ENCODE measurements around the gene BBS2.
A peak's percentile ranks its signal among the peaks of the same experiment; 100 is the strongest.

DNA sequence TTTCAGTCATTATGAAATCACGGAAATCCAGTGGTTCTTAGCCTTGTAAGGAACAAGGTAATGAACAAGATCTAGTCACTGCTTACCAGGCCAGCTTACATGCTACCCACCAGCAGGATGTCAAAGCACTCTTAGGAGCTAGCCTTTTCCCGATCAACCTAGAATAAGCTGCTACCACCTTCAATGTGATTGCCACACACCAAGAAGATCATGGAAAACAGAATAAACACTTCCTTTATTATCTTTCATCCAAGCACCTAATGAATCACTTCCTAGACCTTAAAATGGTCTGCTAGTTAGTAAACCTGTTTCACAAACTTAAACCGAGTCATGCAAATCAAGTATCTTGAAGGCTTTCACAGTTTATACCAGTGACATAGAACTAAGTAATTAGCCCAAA is 5.0 kb downstream of the BBS2 start:
- TF ChIP-seq, protein P1, sequence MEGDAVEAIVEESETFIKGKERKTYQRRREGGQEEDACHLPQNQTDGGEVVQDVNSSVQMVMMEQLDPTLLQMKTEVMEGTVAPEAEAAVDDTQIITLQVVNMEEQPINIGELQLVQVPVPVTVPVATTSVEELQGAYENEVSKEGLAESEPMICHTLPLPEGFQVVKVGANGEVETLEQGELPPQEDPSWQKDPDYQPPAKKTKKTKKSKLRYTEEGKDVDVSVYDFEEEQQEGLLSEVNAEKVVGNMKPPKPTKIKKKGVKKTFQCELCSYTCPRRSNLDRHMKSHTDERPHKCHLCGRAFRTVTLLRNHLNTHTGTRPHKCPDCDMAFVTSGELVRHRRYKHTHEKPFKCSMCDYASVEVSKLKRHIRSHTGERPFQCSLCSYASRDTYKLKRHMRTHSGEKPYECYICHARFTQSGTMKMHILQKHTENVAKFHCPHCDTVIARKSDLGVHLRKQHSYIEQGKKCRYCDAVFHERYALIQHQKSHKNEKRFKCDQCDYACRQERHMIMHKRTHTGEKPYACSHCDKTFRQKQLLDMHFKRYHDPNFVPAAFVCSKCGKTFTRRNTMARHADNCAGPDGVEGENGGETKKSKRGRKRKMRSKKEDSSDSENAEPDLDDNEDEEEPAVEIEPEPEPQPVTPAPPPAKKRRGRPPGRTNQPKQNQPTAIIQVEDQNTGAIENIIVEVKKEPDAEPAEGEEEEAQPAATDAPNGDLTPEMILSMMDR (conservative IDR thresholded peaks at IDR 0.05; ENCODE audit: low read depth, low read length): no peak
- no peak for TF ChIP-seq POLR2A (IDR thresholded peaks at IDR 0.05; ENCODE audit: low read depth, low read length)
- no peak for TF ChIP-seq SMC3 (IDR thresholded peaks at IDR 0.05; ENCODE audit: low read depth, low read length)
- TF ChIP-seq, protein P2, sequence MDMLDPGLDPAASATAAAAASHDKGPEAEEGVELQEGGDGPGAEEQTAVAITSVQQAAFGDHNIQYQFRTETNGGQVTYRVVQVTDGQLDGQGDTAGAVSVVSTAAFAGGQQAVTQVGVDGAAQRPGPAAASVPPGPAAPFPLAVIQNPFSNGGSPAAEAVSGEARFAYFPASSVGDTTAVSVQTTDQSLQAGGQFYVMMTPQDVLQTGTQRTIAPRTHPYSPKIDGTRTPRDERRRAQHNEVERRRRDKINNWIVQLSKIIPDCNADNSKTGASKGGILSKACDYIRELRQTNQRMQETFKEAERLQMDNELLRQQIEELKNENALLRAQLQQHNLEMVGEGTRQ (IDR thresholded peaks at IDR 0.05; ENCODE audit: low read depth, low read length): no peak
- no peak for TF ChIP-seq RAD21 (IDR thresholded peaks at IDR 0.05; ENCODE audit: low read length)
- TF ChIP-seq CEBPB (IDR thresholded peaks at IDR 0.05; ENCODE audit: low read depth, low read length): peak; percentile 45; the same call in 1 of the 2 replicates
- no peak for TF ChIP-seq FOS (IDR thresholded peaks at IDR 0.05; ENCODE audit: low read depth, low read length)
- TF ChIP-seq MAZ (IDR thresholded peaks at IDR 0.05; ENCODE audit: borderline replicate concordance, low read depth, low read length): no peak
- no peak for TF ChIP-seq CHD1 (IDR thresholded peaks at IDR 0.05; ENCODE audit: low read depth, low read length)
- TF ChIP-seq MAFK (IDR thresholded peaks at IDR 0.05; ENCODE audit: low read depth, low read length): no peak
- no peak for TF ChIP-seq BHLHE40 (IDR thresholded peaks at IDR 0.05; ENCODE audit: low read depth, low read length)
- no peak for TF ChIP-seq RFX5 (IDR thresholded peaks at IDR 0.05; ENCODE audit: low read depth, low read length)
